K562 (cell line): ENCODE results near the gene PRCP. TPM values are rescaled to one million over a fixed set of nuclear protein-coding genes. Genes with fewer than 3 reads are reported as not detected.

ENCODE experiments used
- ATAC-seq: fragments of 200-7000 bp; cut with Tn5 transposase; 3 replicates; pipeline ENCODE4 v1.9.1; 2020; ENCODE audit warnings: moderate library complexity
- BruUV-seq: library from RNA; stranded (reverse); fragments of 400-500 nt; replicated peaks from 2 replicates; lab custom pipeline; 2021; lab: Mats Ljungman, UMichigan
- CTCF ChIA-PET: fragments of 300-600 bp; formaldehyde crosslinking; extraction: SDS; loops from one replicate; lab custom pipeline; 2021; ENCODE audit warnings: low intra/inter-chr PET ratio; lab: Yijun Ruan, JAX
- POLR2A ChIA-PET: fragments of 300-600, 350-650 bp; sonication (Branson Sonifier 250); formaldehyde crosslinking; extraction: SDS; loops from one replicate; lab custom pipeline; 2021; ENCODE audit warnings: antibody characterized with exemption, inconsistent platforms; lab: Yijun Ruan, JAX
- DNase-seq, 4 experiments: peaks; one replicate each; pipeline versions ENCODE4 v3.0.0 to v3.0.0-alpha.2; 2011 to 2018; ENCODE audit warnings: low spot score in 3 of 4, mixed read lengths in 3 of 4; ENCODE audit errors: extremely low read depth in 1 of 4
- FAIRE-seq: peaks from 2 replicates; lab custom pipeline; 2011; peaks lifted over from hg19 to GRCh38; lab: Jason Lieb, UNC
- H2AFZ ChIP-seq: 2 replicates; pipeline ENCODE4 v1.6.0; 2011; ENCODE audit warnings: low read depth, low read length, control low read depth, inconsistent platforms
- H3K27ac ChIP-seq: fragments of 200-600 bp; 3 replicates; pipeline ENCODE4 v1.8.0; 2011; ENCODE audit warnings: low read depth, mild to moderate bottlenecking, control low read depth, inconsistent platforms, low read length, moderate library complexity, mixed read lengths; ENCODE audit errors: extremely low read depth
- H3K27me3 ChIP-seq, 2 experiments: fragments of 300-600 bp in 1 of 2; 2 replicates in 1 of 2; 3 replicates in 1 of 2; pipeline versions ENCODE4 v1.6.0 to v1.8.0; 2011; ENCODE audit warnings: inconsistent platforms in 2 of 2, low read length in 2 of 2, mild to moderate bottlenecking in 1 of 2, mixed read lengths in 1 of 2, moderate library complexity in 1 of 2; ENCODE audit not compliant: control insufficient read depth in 2 of 2, insufficient read depth in 2 of 2
- H3K36me3 ChIP-seq: fragments of 300-600 bp; 3 replicates; pipeline ENCODE4 v1.8.0; 2011; ENCODE audit warnings: mild to moderate bottlenecking, low read length, inconsistent platforms; ENCODE audit not compliant: control insufficient read depth, insufficient read depth
- H3K4me1 ChIP-seq, 2 experiments: fragments of 200-600 bp in 1 of 2; replicated peaks in 1 of 2; 2 replicates in 1 of 2; 3 replicates in 1 of 2; pipeline versions ENCODE4 v1.5.1 to v1.8.0; 2011; ENCODE audit warnings: inconsistent platforms in 2 of 2, low read length in 2 of 2, mild to moderate bottlenecking in 1 of 2, mixed read lengths in 1 of 2, moderate library complexity in 1 of 2; ENCODE audit not compliant: control insufficient read depth in 2 of 2, insufficient read depth in 2 of 2
- H3K4me2 ChIP-seq: 2 replicates; pipeline ENCODE4 v1.6.1; 2011; ENCODE audit warnings: low read length, control low read depth, inconsistent platforms, mixed read lengths; ENCODE audit not compliant: insufficient read depth
- H3K4me3 ChIP-seq: fragments of 200-600 bp; sonication (generic), shearing (Covaris generic); 2 replicates; pipeline ENCODE4 v1.5.1; 2016; ENCODE audit warnings: control low read depth, inconsistent platforms
- H3K79me2 ChIP-seq: fragments of 200-600 bp; 3 replicates; pipeline ENCODE4 v1.8.0; 2011; ENCODE audit warnings: low read length, inconsistent platforms; ENCODE audit not compliant: control insufficient read depth, insufficient read depth
- H3K9ac ChIP-seq, 2 experiments: 2 replicates each; pipeline versions ENCODE4 v1.6.0 to v1.6.1; 2011; ENCODE audit warnings: low read depth in 2 of 2, low read length in 2 of 2, control low read depth in 1 of 2, inconsistent platforms in 1 of 2, mild to moderate bottlenecking in 1 of 2, mixed read lengths in 1 of 2; ENCODE audit not compliant: insufficient read depth in 1 of 2
- H3K9me1 ChIP-seq: one replicate; pipeline ENCODE4 v1.6.0; 2011; ENCODE audit warnings: inconsistent platforms, mild to moderate bottlenecking, low read length, moderate library complexity; ENCODE audit not compliant: control insufficient read depth, insufficient read depth
- H3K9me3 ChIP-seq: replicated peaks from 2 replicates; pipeline ENCODE4 v1.5.1; 2011; ENCODE audit warnings: low read depth, low read length, inconsistent platforms; ENCODE audit not compliant: control insufficient read depth, insufficient read depth
- H4K20me1 ChIP-seq: replicated peaks from 2 replicates; pipeline ENCODE4 v1.6.1; 2011; ENCODE audit warnings: low read length, inconsistent platforms, mixed read lengths; ENCODE audit not compliant: control insufficient read depth, insufficient read depth
- CBFA2T3 ChIP-seq: fragments of 450-650 bp; IDR thresholded peaks from 2 replicates; pipeline ENCODE4 v1.6.1; 2017
- CBX3 ChIP-seq, 2 experiments: IDR thresholded peaks; 1 replicate in 1 of 2; 2 replicates in 1 of 2; pipeline ENCODE4 v1.6.1; 2012; ENCODE audit warnings: inconsistent platforms in 2 of 2, low read length in 2 of 2, borderline replicate concordance in 1 of 2, control low read depth in 1 of 2
- DIDO1 ChIP-seq: fragments of 450-650 bp; IDR thresholded peaks from 2 replicates; pipeline ENCODE4 v1.6.1; 2016; ENCODE audit warnings: low read depth, missing biosample characterization, missing genetic modification characterization
- HDAC3 ChIP-seq: fragments of 450-650 bp; IDR thresholded peaks from 2 replicates; pipeline ENCODE4 v1.6.1; 2018; ENCODE audit warnings: borderline replicate concordance, mild to moderate bottlenecking, moderate library complexity; ENCODE audit not compliant: partially characterized antibody
- MAFF ChIP-seq: IDR thresholded peaks from 2 replicates; pipeline ENCODE4 v1.6.1; 2012; ENCODE audit warnings: low read length, improper control_type of control experiment
- MYBL2 ChIP-seq, 2 experiments: fragments of 450-650 bp in 1 of 2; sonication (generic) in 1 of 2; formaldehyde crosslinking in 1 of 2; IDR thresholded peaks; 2 replicates each; pipeline versions ENCODE4 v1.6.1 to v1.8.1; 2017 to 2022; ENCODE audit warnings: borderline replicate concordance in 1 of 2, inconsistent platforms in 1 of 2, low read depth in 1 of 2, mild to moderate bottlenecking in 1 of 2, missing genetic modification reagents in 1 of 2, moderate library complexity in 1 of 2
- NCOA6 ChIP-seq: fragments of 450-650 bp; IDR thresholded peaks from 2 replicates; pipeline ENCODE4 v1.6.1; 2017; ENCODE audit warnings: mild to moderate bottlenecking
- NRF1 ChIP-seq, 2 experiments: fragments of 450-650 bp; IDR thresholded peaks in 1 of 2; conservative IDR thresholded peaks in 1 of 2; 2 replicates each; pipeline ENCODE4 v1.6.1; 2014; ENCODE audit warnings: mild to moderate bottlenecking in 2 of 2
- RB1 ChIP-seq: fragments of 450-650 bp; IDR thresholded peaks from 2 replicates; pipeline ENCODE4 v1.6.1; 2017; ENCODE audit warnings: low read depth, mild to moderate bottlenecking
- ZNF324 ChIP-seq: fragments of 250-450 bp; sonication (Bioruptor Pico); IDR thresholded peaks from 2 replicates; pipeline ENCODE4 v1.4.0; 2020; ENCODE audit warnings: mild to moderate bottlenecking
- ZNF778 ChIP-seq: fragments of 450-650 bp; formaldehyde crosslinking; IDR thresholded peaks from 2 replicates; pipeline ENCODE4 v1.4.0; 2020; ENCODE audit warnings: mild to moderate bottlenecking, moderate library complexity
- ZNF830 ChIP-seq: fragments of 250-450 bp; sonication (Bioruptor Pico); IDR thresholded peaks from 2 replicates; pipeline ENCODE4 v1.5.0; 2021; ENCODE audit warnings: mild to moderate bottlenecking
- WGBS: fragments of 100-300 bp; shearing (Covaris generic); methylation state at CpG from one replicate; pipeline ENCODE4 v1.1.6; 2016; ENCODE audit warnings: low coverage, mixed read lengths; ENCODE audit not compliant: insufficient coverage; ENCODE audit errors: missing lambda C conversion rate; 5-methylcytosine and 5-hydroxymethylcytosine counted together
- in situ Hi-C: fragments of 300-500 bp; cut with MboI; formaldehyde crosslinking; loops from 4 replicates; pipeline ENCODE4 v1.15.0; 2018; ENCODE audit warnings: inconsistent platforms, mixed read lengths
- intact Hi-C: fragments of 100-400 bp; cut with micrococcal nuclease; formaldehyde crosslinking; loops from 2 replicates; pipeline ENCODE4 v1.14.2; 2022
- polyA plus RNA-seq, 8 experiments: library from polyadenylated mRNA; depleted of rRNA in 4 of 8; stranded (reverse) in 5 of 8; unstranded in 3 of 8; fragments of >200 nt; fragmentation: Nextera tagmentation in 2 of 8; fragmentation: Illumina TruSeq in 1 of 8; extraction: Ambion mirVana in 2 of 8; extraction: Trizol in 1 of 8; gene quantifications; 2 replicates each; pipeline versions ENCODE4 v1.2.1 to v1.2.3, GENCODE V29; 2011 to 2014; ENCODE audit warnings: inconsistent platforms in 1 of 8, missing spikeins in 1 of 8
- total RNA-seq, 7 experiments: library from RNA; depleted of rRNA in 6 of 7; stranded (reverse); fragments of >200 nt in 6 of 7; fragmentation: Illumina TruSeq in 2 of 7; extraction: Trizol in 2 of 7; gene quantifications; 2 replicates each; pipeline versions ENCODE4 v1.2.1 to v1.2.3, GENCODE V29; 2011 to 2021; ENCODE audit warnings: low replicate concordance in 1 of 7
- TF ChIP-seq, protein P1 (sequence below): fragments of 200-800 bp; sonication (Bioruptor generic); IDR thresholded peaks from 2 replicates; pipeline ENCODE4 v1.6.1; 2016; ENCODE audit warnings: missing genetic modification characterization, missing compliant biosample characterization
- TF ChIP-seq, protein P2 (sequence below): fragments of 450-650 bp; IDR thresholded peaks from 2 replicates; pipeline ENCODE4 v1.6.1; 2017; ENCODE audit warnings: mild to moderate bottlenecking, moderate library complexity
- TF ChIP-seq, protein P3 (sequence below): sonication (generic); formaldehyde crosslinking; IDR thresholded peaks from 2 replicates; pipeline ENCODE4 v1.4.0; 2020; ENCODE audit warnings: mild to moderate bottlenecking, missing genetic modification reagents

The PRCP gene
- total and polyA plus RNA-seq, 9 of the 15 experiments (the other 6 are each of a cell fraction or from before 2014, with no cell fraction given) = 9.5 to 43.1 (median 23.2) TPM

DNA sequence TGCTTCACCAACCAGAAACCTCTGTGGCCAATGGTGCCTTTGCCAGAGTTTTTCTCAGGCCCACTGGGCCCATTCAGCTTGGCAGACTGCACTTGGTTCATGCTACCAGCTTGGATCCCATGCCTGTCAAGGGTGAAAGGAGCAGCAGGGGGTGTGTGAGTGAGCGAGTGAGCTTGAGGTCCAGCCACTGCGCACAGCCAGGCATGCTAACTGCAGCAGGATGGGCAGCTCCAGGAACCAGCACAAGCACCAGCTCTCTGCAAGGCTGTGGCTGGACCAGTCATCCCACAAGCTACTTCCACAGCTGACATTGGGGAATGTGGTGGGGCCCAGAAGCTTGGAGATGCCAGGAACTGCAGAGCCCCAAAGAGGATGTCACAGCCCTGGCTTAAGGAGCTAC is 42.1 kb upstream of the PRCP start:
- no TSS peak for BruUV-seq
- H3K27me3 ChIP-seq = 0 out of 5 replicates have a peak, but pooled peaks cover 0 to 4% of the 10 kb centered on the region in 2 experiments
- TF ChIP-seq DIDO1 = no peak
- TF ChIP-seq ZNF324 (CRISPR knock-in tag) = no peak
- no peak for TF ChIP-seq NCOA6
- TF ChIP-seq NRF1 (conservative IDR thresholded peaks at IDR 0.05 in 1 of 2, IDR thresholded peaks at IDR 0.05 in 1 of 2) = no peak
- TF ChIP-seq HDAC3 = no peak
- TF ChIP-seq ZNF830 (CRISPR knock-in tag) = no peak
- TF ChIP-seq CBFA2T3 = no peak
- TF ChIP-seq, protein P1, sequence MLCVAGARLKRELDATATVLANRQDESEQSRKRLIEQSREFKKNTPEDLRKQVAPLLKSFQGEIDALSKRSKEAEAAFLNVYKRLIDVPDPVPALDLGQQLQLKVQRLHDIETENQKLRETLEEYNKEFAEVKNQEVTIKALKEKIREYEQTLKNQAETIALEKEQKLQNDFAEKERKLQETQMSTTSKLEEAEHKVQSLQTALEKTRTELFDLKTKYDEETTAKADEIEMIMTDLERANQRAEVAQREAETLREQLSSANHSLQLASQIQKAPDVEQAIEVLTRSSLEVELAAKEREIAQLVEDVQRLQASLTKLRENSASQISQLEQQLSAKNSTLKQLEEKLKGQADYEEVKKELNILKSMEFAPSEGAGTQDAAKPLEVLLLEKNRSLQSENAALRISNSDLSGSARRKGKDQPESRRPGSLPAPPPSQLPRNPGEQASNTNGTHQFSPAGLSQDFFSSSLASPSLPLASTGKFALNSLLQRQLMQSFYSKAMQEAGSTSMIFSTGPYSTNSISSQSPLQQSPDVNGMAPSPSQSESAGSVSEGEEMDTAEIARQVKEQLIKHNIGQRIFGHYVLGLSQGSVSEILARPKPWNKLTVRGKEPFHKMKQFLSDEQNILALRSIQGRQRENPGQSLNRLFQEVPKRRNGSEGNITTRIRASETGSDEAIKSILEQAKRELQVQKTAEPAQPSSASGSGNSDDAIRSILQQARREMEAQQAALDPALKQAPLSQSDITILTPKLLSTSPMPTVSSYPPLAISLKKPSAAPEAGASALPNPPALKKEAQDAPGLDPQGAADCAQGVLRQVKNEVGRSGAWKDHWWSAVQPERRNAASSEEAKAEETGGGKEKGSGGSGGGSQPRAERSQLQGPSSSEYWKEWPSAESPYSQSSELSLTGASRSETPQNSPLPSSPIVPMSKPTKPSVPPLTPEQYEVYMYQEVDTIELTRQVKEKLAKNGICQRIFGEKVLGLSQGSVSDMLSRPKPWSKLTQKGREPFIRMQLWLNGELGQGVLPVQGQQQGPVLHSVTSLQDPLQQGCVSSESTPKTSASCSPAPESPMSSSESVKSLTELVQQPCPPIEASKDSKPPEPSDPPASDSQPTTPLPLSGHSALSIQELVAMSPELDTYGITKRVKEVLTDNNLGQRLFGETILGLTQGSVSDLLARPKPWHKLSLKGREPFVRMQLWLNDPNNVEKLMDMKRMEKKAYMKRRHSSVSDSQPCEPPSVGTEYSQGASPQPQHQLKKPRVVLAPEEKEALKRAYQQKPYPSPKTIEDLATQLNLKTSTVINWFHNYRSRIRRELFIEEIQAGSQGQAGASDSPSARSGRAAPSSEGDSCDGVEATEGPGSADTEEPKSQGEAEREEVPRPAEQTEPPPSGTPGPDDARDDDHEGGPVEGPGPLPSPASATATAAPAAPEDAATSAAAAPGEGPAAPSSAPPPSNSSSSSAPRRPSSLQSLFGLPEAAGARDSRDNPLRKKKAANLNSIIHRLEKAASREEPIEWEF = no peak
- no peak for TF ChIP-seq MAFF
- TF ChIP-seq CBX3 (IDR thresholded peaks at IDR 0.05; ENCODE audit: borderline replicate concordance in 1 of 2, low read length in 2 of 2) = no peak
- TF ChIP-seq, protein P2, sequence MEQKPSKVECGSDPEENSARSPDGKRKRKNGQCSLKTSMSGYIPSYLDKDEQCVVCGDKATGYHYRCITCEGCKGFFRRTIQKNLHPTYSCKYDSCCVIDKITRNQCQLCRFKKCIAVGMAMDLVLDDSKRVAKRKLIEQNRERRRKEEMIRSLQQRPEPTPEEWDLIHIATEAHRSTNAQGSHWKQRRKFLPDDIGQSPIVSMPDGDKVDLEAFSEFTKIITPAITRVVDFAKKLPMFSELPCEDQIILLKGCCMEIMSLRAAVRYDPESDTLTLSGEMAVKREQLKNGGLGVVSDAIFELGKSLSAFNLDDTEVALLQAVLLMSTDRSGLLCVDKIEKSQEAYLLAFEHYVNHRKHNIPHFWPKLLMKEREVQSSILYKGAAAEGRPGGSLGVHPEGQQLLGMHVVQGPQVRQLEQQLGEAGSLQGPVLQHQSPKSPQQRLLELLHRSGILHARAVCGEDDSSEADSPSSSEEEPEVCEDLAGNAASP = no peak
- no peak for TF ChIP-seq MYBL2 (IDR thresholded peaks at IDR 0.05; ENCODE audit: low read depth)
- TF ChIP-seq MYBL2 (CRISPR knock-in tag; IDR thresholded peaks at IDR 0.05; ENCODE audit: borderline replicate concordance) = no peak
- TF ChIP-seq, protein P3, sequence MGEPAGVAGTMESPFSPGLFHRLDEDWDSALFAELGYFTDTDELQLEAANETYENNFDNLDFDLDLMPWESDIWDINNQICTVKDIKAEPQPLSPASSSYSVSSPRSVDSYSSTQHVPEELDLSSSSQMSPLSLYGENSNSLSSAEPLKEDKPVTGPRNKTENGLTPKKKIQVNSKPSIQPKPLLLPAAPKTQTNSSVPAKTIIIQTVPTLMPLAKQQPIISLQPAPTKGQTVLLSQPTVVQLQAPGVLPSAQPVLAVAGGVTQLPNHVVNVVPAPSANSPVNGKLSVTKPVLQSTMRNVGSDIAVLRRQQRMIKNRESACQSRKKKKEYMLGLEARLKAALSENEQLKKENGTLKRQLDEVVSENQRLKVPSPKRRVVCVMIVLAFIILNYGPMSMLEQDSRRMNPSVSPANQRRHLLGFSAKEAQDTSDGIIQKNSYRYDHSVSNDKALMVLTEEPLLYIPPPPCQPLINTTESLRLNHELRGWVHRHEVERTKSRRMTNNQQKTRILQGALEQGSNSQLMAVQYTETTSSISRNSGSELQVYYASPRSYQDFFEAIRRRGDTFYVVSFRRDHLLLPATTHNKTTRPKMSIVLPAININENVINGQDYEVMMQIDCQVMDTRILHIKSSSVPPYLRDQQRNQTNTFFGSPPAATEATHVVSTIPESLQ (CRISPR knock-in tag) = no peak
- TF ChIP-seq RB1 = no peak
- TF ChIP-seq ZNF778 (CRISPR knock-in tag) = no peak
- WGBS = 14% methylated on average over 2 of the region's 2 CpGs
- H3K4me2 ChIP-seq = no peak overlapping the region
- DNase-seq = no peak
- no peak overlapping the region for H2AFZ ChIP-seq
- ChIA-PET POLR2A (interaction anchor here (0.6 to 0.8 kb wide), 4 partner anchors 14 to 130 kb away, joined by 3 to 4 read pairs (median 3); partner anchors contain the start of gene RAB30), CTCF (no interaction called here)
- no peak for FAIRE-seq
- no peak overlapping the region for H3K9ac ChIP-seq
- no peaks in the 10 kb centered on the region for H4K20me1 ChIP-seq
- intact Hi-C loops = no loop called here
- H3K79me2 ChIP-seq = no peaks in the 10 kb centered on the region
- H3K4me1 ChIP-seq = peaks cover 0 to 3% of the 10 kb centered on the region in 2 experiments; a peak in 1 of 5 replicates
- no peaks in the 10 kb centered on the region for H3K9me3 ChIP-seq
- no peak; the same call in 2 of the 3 replicates for ATAC-seq
- no peaks in the 10 kb centered on the region for H3K36me3 ChIP-seq
- H3K27ac ChIP-seq = no peak overlapping the region
- no peak overlapping the region for H3K4me3 ChIP-seq
- no peaks in the 10 kb centered on the region for H3K9me1 ChIP-seq
- in situ Hi-C loops = no loop called here
